HL-60 (cell line): ENCODE measurements around the gene EPB41L4B.

Experiments
- GABPA ChIP-seq: IDR thresholded peaks from 2 replicates; pipeline ENCODE4 v1.6.1; 2012; ENCODE audit warnings: low read depth
- POLR2AphosphoS5 ChIP-seq: IDR thresholded peaks from 2 replicates; pipeline ENCODE4 v1.6.1; 2012; ENCODE audit warnings: low read depth
- SPI1 ChIP-seq: IDR thresholded peaks from 2 replicates; pipeline ENCODE4 v1.6.1; 2012; ENCODE audit warnings: low read depth, mild to moderate bottlenecking, borderline replicate concordance
- TF ChIP-seq, protein P1 (sequence below): IDR thresholded peaks from one replicate; pipeline ENCODE4 v1.5.1; 2011; ENCODE audit warnings: low read length, control low read depth, inconsistent platforms; ENCODE audit not compliant: insufficient read depth
- TF ChIP-seq, protein P2 (sequence below): IDR thresholded peaks from 2 replicates; pipeline ENCODE4 v1.6.1; 2012; ENCODE audit warnings: low read depth; ENCODE audit not compliant: insufficient replicate concordance

DNA sequence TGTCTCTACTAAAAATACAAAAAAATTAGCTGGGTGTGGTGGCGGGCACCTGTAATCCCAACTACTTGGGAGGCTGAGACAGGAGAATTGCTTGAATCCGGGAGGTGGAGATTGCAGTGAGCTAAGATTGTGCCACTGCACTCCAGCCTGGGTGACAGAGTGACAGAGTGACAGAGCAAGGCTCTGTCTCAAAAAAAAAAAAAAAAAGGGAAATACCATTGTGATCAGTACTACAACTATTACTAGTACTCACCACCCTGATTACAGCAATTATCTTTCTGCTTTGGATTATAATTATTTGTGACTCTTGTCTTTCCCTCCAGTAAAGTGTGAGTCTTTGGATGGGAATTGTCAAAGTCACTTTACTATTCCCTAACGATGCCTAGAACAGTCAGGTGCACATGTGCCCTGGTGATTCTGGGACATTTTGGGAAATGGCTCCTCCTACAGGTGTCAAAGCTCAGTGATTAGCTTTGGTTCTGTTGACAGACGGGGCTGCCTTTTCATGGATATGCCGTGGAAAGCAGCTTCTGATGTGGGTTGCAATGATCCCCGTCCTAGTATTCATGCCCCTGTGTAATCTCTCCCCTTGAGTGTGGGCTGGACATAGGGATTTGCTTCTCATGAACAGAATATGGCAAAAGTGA, 122.0 kb downstream of the EPB41L4B start:
- TF ChIP-seq, protein P1, sequence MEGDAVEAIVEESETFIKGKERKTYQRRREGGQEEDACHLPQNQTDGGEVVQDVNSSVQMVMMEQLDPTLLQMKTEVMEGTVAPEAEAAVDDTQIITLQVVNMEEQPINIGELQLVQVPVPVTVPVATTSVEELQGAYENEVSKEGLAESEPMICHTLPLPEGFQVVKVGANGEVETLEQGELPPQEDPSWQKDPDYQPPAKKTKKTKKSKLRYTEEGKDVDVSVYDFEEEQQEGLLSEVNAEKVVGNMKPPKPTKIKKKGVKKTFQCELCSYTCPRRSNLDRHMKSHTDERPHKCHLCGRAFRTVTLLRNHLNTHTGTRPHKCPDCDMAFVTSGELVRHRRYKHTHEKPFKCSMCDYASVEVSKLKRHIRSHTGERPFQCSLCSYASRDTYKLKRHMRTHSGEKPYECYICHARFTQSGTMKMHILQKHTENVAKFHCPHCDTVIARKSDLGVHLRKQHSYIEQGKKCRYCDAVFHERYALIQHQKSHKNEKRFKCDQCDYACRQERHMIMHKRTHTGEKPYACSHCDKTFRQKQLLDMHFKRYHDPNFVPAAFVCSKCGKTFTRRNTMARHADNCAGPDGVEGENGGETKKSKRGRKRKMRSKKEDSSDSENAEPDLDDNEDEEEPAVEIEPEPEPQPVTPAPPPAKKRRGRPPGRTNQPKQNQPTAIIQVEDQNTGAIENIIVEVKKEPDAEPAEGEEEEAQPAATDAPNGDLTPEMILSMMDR: no peak
- no peak for TF ChIP-seq POLR2AphosphoS5
- TF ChIP-seq GABPA: no peak
- TF ChIP-seq, protein P2, sequence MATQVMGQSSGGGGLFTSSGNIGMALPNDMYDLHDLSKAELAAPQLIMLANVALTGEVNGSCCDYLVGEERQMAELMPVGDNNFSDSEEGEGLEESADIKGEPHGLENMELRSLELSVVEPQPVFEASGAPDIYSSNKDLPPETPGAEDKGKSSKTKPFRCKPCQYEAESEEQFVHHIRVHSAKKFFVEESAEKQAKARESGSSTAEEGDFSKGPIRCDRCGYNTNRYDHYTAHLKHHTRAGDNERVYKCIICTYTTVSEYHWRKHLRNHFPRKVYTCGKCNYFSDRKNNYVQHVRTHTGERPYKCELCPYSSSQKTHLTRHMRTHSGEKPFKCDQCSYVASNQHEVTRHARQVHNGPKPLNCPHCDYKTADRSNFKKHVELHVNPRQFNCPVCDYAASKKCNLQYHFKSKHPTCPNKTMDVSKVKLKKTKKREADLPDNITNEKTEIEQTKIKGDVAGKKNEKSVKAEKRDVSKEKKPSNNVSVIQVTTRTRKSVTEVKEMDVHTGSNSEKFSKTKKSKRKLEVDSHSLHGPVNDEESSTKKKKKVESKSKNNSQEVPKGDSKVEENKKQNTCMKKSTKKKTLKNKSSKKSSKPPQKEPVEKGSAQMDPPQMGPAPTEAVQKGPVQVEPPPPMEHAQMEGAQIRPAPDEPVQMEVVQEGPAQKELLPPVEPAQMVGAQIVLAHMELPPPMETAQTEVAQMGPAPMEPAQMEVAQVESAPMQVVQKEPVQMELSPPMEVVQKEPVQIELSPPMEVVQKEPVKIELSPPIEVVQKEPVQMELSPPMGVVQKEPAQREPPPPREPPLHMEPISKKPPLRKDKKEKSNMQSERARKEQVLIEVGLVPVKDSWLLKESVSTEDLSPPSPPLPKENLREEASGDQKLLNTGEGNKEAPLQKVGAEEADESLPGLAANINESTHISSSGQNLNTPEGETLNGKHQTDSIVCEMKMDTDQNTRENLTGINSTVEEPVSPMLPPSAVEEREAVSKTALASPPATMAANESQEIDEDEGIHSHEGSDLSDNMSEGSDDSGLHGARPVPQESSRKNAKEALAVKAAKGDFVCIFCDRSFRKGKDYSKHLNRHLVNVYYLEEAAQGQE: no peak
- no peak for TF ChIP-seq SPI1
